Thymus (tissue), 11 donors: ENCODE data around the gene CDC42EP4. TPM values are rescaled to one million over a fixed set of nuclear protein-coding genes. Genes with fewer than 3 reads are reported as not detected.
"Not testable (repeated sequence)": the region's sequence is repeated elsewhere in the genome, so short reads cannot be mapped to it uniquely, and the experiment has no call there.

ENCODE experiments used
- DNase-seq, 9 donors: peaks; one replicate each; pipeline ENCODE4 v3.0.0-alpha.2; 2013; ENCODE audit warnings: low spot score in 9 of 9, low read depth in 6 of 9, missing footprints in 1 of 9
- H3K27ac ChIP-seq, 2 donors: one replicate each; pipeline ENCODE4 v1.5.1; 2013; ENCODE audit warnings: control low read depth in 1 of 2, low read depth in 1 of 2, low read length in 1 of 2, mild to moderate bottlenecking in 1 of 2, moderate library complexity in 1 of 2
- H3K27me3 ChIP-seq, 2 donors: one replicate each; pipeline ENCODE4 v1.5.1; 2013; ENCODE audit warnings: low read length in 1 of 2; ENCODE audit not compliant: control insufficient read depth in 2 of 2, insufficient read depth in 1 of 2
- H3K36me3 ChIP-seq, 2 donors: one replicate each; pipeline ENCODE4 v1.5.1; 2013; ENCODE audit warnings: low read length in 1 of 2, mild to moderate bottlenecking in 1 of 2, moderate library complexity in 1 of 2; ENCODE audit not compliant: control insufficient read depth in 2 of 2, insufficient read depth in 2 of 2
- H3K4me1 ChIP-seq, 2 donors: one replicate each; pipeline ENCODE4 v1.5.1; 2013; ENCODE audit warnings: low read length in 2 of 2; ENCODE audit not compliant: control insufficient read depth in 2 of 2, insufficient read depth in 2 of 2
- H3K4me3 ChIP-seq, 2 donors: one replicate each; pipeline ENCODE4 v1.5.1; 2013; ENCODE audit warnings: low read length in 2 of 2, control low read depth in 1 of 2, mild to moderate bottlenecking in 1 of 2
- H3K9me3 ChIP-seq, 2 donors: one replicate each; pipeline ENCODE4 v1.5.1; 2013; ENCODE audit warnings: low read length in 1 of 2, mild to moderate bottlenecking in 1 of 2; ENCODE audit not compliant: control insufficient read depth in 2 of 2, insufficient read depth in 1 of 2
- WGBS: extraction: QIAGEN DNeasy Blood & Tissue Kit; methylation state at CpG from one replicate; pipeline ENCODE4 v1.1.7; 2013; 5-methylcytosine and 5-hydroxymethylcytosine counted together
- polyA plus RNA-seq: library from polyadenylated mRNA; stranded (reverse); fragments of 200-250 nt; gene quantifications from one replicate; pipeline ENCODE4 v1.2.3, GENCODE V29; 2013
- total RNA-seq: library from RNA; stranded (reverse); fragments of 120-200 nt; gene quantifications from one replicate; pipeline ENCODE4 v1.2.4, GENCODE V29; 2013
- donor health status: healthy.

CDC42EP4 gene
- total and polyA plus RNA-seq, 2 donors: 20.8 to 30.9 TPM

- peaks cover 0 to 17% of the 10 kb centered on the region in 2 donors for H3K4me1 ChIP-seq
- H3K36me3 ChIP-seq: no peaks in the 10 kb centered on the region
- H3K4me3 ChIP-seq: no peak overlapping the region
- H3K27ac ChIP-seq: peak overlapping the region; percentile 64 to 73
- WGBS: 91% methylated on average over 9 of the region's 9 CpGs
- H3K9me3 ChIP-seq: no peaks in the 10 kb centered on the region
- DNase-seq: no peak
- peaks cover 0 to 4% of the 10 kb centered on the region in 2 donors for H3K27me3 ChIP-seq
Measured at GRCh38 chr17:73317513-73318426, 6.0 kb upstream of the CDC42EP4 start.

- 79% methylated on average over 8 of the region's 8 CpGs for WGBS
- Histone ChIP-seq H3K4me1 (peaks cover 0 to 23% of the 10 kb centered on the region in 2 donors), H3K27ac (peak overlapping the region in 1 of 2 donors; percentile 73), H3K27me3 (peaks cover 0 to 12% of the 10 kb centered on the region in 2 donors), H3K4me3 (no peak overlapping the region), H3K36me3 (no peaks in the 10 kb centered on the region), H3K9me3 (no peaks in the 10 kb centered on the region)
- no peak for DNase-seq
Measured at GRCh38 chr17:73316919-73317505, 5.2 kb upstream of the CDC42EP4 start.

DNA sequence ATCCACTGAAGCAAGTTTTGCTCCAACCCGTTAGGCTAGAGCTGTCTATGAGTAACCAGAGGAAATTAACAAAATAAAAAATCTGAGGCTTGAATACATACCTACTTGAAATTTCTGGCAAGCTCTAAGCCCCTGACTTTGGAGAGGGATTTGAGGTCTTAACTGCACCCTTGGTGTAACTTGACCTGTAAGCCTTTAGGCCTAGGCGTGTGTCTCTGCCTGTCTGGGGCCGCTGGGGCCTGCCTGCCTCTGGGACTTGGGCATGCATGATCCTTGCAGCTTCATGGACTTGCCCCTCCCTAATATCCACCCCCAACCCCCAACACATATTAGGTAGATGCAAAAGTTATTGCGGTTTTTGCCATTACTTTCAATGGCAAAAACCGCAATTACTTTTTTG is 3.7 kb upstream of the CDC42EP4 start:
- H3K27ac ChIP-seq: peak overlapping the region in 1 of 2 donors; percentile 61
- peaks cover 2 to 31% of the 10 kb centered on the region in 2 donors for H3K4me1 ChIP-seq
- no peak for DNase-seq
- WGBS: 55% methylated on average over 5 of the region's 5 CpGs
- peaks cover 0 to 26% of the 10 kb centered on the region in 2 donors for H3K27me3 ChIP-seq
- no peaks in the 10 kb centered on the region for H3K9me3 ChIP-seq
- no peak overlapping the region for H3K4me3 ChIP-seq
- H3K36me3 ChIP-seq: no peaks in the 10 kb centered on the region

DNA sequence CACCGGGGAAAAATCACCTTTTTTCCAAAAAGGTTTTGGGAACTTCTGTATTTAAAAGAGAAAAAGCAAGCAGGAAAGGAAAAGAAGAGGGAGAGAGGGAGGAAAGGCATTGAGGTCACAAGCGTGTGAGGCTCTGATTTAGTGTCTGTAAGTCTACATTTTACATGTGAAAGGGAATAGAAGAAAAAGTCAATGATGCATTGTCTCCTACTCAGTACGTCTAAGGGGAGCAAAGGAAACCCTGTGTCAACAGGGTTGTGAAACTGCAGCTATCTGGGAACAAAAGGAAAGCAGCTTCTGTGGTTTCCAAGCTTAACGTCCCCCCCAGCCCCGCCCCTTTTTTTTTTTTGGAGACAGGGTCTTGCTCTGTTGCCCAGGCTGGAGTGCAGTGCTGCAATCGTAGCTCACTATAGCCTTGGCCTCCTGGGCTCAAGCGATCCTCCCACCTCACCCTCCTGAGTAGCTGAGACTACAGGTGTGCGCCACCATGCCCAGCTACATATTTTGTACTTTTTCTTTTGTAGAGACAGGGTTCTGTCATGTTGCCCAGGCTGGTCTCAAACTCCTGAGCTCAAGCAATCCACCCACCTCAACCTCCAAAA is 1.8 kb upstream of the CDC42EP4 start:
- Histone ChIP-seq H3K36me3 (no peaks in the 10 kb centered on the region), H3K4me1 (peaks cover 11 to 43% of the 10 kb centered on the region in 2 donors)
- 77% methylated on average over 8 of the region's 8 CpGs for WGBS

GRCh38 chr17:73312887-73313286 is 1.1 kb upstream of the CDC42EP4 start:
- Histone ChIP-seq H3K27ac (peak overlapping the region in 1 of 2 donors; percentile 15), H3K4me1 (peaks cover 11 to 40% of the 10 kb centered on the region in 2 donors), H3K27me3 (peaks cover 0 to 38% of the 10 kb centered on the region in 2 donors)
- 81% methylated on average over 11 of the region's 11 CpGs for WGBS
- not testable (repeated sequence) for H3K36me3 ChIP-seq, H3K9me3 ChIP-seq, DNase-seq, H3K4me3 ChIP-seq

More for the DNA sequence above, 1.8 kb upstream of the CDC42EP4 start:
- no peak overlapping the region for H3K27ac ChIP-seq
- H3K27me3 ChIP-seq: peaks cover 0 to 38% of the 10 kb centered on the region in 2 donors
- no peak overlapping the region for H3K4me3 ChIP-seq
- DNase-seq: no peak
- no peaks in the 10 kb centered on the region for H3K9me3 ChIP-seq

DNA sequence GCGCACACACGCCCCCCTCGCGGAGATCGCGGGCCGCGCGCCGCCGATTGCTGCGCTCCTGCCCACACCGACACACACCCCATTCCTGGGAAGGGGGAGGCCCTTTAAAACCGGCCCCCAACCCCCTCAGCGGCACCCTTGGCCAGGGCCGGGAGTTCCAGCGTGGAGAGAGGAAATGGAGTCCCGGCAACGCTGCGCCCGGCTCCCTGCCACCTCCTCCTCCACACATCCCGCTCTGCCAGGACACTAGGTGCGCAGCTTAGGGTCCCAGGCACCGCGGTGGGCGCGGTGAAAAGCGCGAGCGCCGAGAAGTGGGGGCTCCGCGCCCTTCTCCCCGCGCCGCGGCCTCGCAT is 397 bp downstream of the CDC42EP4 start:
- Histone ChIP-seq H3K27ac (peak overlapping the region; percentile 71 to 86), H3K27me3 (peaks cover 0 to 38% of the 10 kb centered on the region in 2 donors), H3K4me3 (peak overlapping the region; percentile 60 to 61), H3K36me3 (no peaks in the 10 kb centered on the region), H3K9me3 (no peaks in the 10 kb centered on the region), H3K4me1 (peaks cover 11 to 34% of the 10 kb centered on the region in 2 donors)
- DNase-seq: peak in 1 of 9 donors; percentile 7
- under 1% methylated on average over 38 of the region's 38 CpGs for WGBS

- H3K9me3 ChIP-seq: no peaks in the 10 kb centered on the region
- 30% methylated on average over 21 of the region's 21 CpGs for WGBS
- peaks cover 0 to 40% of the 10 kb centered on the region in 2 donors for H3K27me3 ChIP-seq
- no peak for DNase-seq
- peak overlapping the region; percentile 60 to 61 for H3K4me3 ChIP-seq
- no peaks in the 10 kb centered on the region for H3K36me3 ChIP-seq
- peaks cover 11 to 34% of the 10 kb centered on the region in 2 donors for H3K4me1 ChIP-seq
- H3K27ac ChIP-seq: peak overlapping the region; percentile 25 to 55
Measured at GRCh38 chr17:73309727-73310596, 1.8 kb downstream of the CDC42EP4 start.

- DNase-seq, H3K9me3 ChIP-seq, H3K4me3 ChIP-seq, H3K36me3 ChIP-seq, H3K27ac ChIP-seq: not testable (repeated sequence)
- Histone ChIP-seq H3K27me3 (peaks cover 0 to 39% of the 10 kb centered on the region in 2 donors), H3K4me1 (peaks cover 11 to 34% of the 10 kb centered on the region in 2 donors)
- 96% methylated on average over 5 of the region's 5 CpGs for WGBS
Measured at GRCh38 chr17:73308959-73309358, 2.8 kb downstream of the CDC42EP4 start.
